Right lobe of liver (tissue), 6 donors: Measurements from ENCODE around the gene TLE6. TPM values are rescaled to one million over a fixed set of nuclear protein-coding genes. Genes with fewer than 3 reads are reported as not detected.

Experiments used
- ATAC-seq, 4 donors: fragments of 200-7000 bp; cut with Tn5 transposase; one replicate each; pipeline ENCODE4 v1.9.1; 2020; ENCODE audit warnings: mild to moderate bottlenecking in 4 of 4, moderate library complexity in 4 of 4
- DNase-seq, 3 donors: peaks; one replicate each; pipeline ENCODE4 v3.0.0-alpha.2; 2020
- H3K27ac ChIP-seq, 3 donors: fragments of 200-600 bp; one replicate each; pipeline ENCODE4 v1.8.0; 2022
- H3K27me3 ChIP-seq, 2 donors: fragments of 200-600 bp; one replicate each; pipeline ENCODE4 v1.8.0; 2022
- H3K36me3 ChIP-seq, 4 donors: fragments of 200-600 bp; sonication (generic) in 1 of 4; one replicate each; pipeline versions ENCODE4 v1.5.1 to v1.8.0; 2017 to 2022; ENCODE audit warnings: control low read depth in 1 of 4
- H3K4me1 ChIP-seq, 4 donors: fragments of 200-600 bp; sonication (generic) in 1 of 4; one replicate each; pipeline versions ENCODE4 v1.5.1 to v1.8.0; 2017 to 2022; ENCODE audit warnings: control low read depth in 1 of 4
- H3K4me3 ChIP-seq, 3 donors: fragments of 200-600 bp; one replicate each; pipeline ENCODE4 v1.8.0; 2022
- H3K9me3 ChIP-seq, 4 donors: fragments of 200-600 bp; sonication (generic) in 1 of 4; one replicate each; pipeline versions ENCODE4 v1.5.1 to v1.8.0; 2017 to 2022; ENCODE audit warnings: control low read depth in 1 of 4
- POLR2A ChIP-seq: fragments of 450-650 bp; IDR thresholded peaks from one replicate; pipeline ENCODE4 v1.6.1; 2017; ENCODE audit warnings: antibody characterized with exemption, mild to moderate bottlenecking
- WGBS: methylation state at CpG from one replicate; pipeline ENCODE4 v1.1.6; 2018; ENCODE audit warnings: low coverage, low lambda C conversion rate; ENCODE audit not compliant: insufficient coverage; ENCODE audit errors: missing lambda C conversion rate; 5-methylcytosine and 5-hydroxymethylcytosine counted together
- intact Hi-C, 2 donors: fragments of 100-400 bp; cut with DNase I; formaldehyde crosslinking; loops; one replicate each; pipeline versions ENCODE4 v1.11.2 to v1.14.1; 2022
- total RNA-seq, 6 experiments: library from RNA; depleted of rRNA in 2 of 6; stranded (reverse); fragments of >200 nt in 2 of 6; fragmentation: NEBNext Ultra II Directional in 3 of 6; extraction: Animal tissue kit (Norgen Biotek cat#: 25700) in 3 of 6; gene quantifications; one replicate each; pipeline versions ENCODE4 v1.1.0 to v1.2.4, GENCODE V29; 2016 to 2023
- TF ChIP-seq, protein P1 (sequence below), 4 donors: fragments of 200-600 bp in 3 of 4; fragments of 450-650 bp in 1 of 4; IDR thresholded peaks; one replicate each; pipeline versions ENCODE4 v1.5.1 to v1.8.0; 2016 to 2022; ENCODE audit warnings: antibody characterized with exemption in 4 of 4, mild to moderate bottlenecking in 2 of 4
- donor health status: DM: no; HTN: yes; CAD: no.
- donor health status: DM: no; HTN: no; CAD: no.
- donor health status: DM: no; HTN: no; CAD: no.
- donor health status: DM: no; HTN: yes; CAD: no.
- donor health status: DM: no; HTN: yes; CAD: no.

TLE6 gene
- total RNA-seq, 6 experiments from 2014 or later = 2.3 to 8.9 (median 4.6) TPM

GRCh38 chr19:2952953-2953481 lies 24.3 kb upstream of the TLE6 start:
- H3K4me3 ChIP-seq = peak overlapping the region; percentile 2 to 41 (median 40)
- no peaks in the 10 kb centered on the region for H3K36me3 ChIP-seq
- H3K27ac ChIP-seq = peak overlapping the region; percentile 45 to 67 (median 48)
- H3K9me3 ChIP-seq = no peaks in the 10 kb centered on the region
- TF ChIP-seq POLR2A = peak; percentile 18
- TF ChIP-seq, protein P1, sequence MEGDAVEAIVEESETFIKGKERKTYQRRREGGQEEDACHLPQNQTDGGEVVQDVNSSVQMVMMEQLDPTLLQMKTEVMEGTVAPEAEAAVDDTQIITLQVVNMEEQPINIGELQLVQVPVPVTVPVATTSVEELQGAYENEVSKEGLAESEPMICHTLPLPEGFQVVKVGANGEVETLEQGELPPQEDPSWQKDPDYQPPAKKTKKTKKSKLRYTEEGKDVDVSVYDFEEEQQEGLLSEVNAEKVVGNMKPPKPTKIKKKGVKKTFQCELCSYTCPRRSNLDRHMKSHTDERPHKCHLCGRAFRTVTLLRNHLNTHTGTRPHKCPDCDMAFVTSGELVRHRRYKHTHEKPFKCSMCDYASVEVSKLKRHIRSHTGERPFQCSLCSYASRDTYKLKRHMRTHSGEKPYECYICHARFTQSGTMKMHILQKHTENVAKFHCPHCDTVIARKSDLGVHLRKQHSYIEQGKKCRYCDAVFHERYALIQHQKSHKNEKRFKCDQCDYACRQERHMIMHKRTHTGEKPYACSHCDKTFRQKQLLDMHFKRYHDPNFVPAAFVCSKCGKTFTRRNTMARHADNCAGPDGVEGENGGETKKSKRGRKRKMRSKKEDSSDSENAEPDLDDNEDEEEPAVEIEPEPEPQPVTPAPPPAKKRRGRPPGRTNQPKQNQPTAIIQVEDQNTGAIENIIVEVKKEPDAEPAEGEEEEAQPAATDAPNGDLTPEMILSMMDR (IDR thresholded peaks at IDR 0.05) = peak in 2 of 4 donors; percentile 15 to 29
- peak; percentile 3 to 21 (median 9) for ATAC-seq
- peak in 2 of 3 donors; percentile 63 to 70 for DNase-seq
- H3K4me1 ChIP-seq = peaks cover 0 to 13% (median 7%) of the 10 kb centered on the region in 4 donors
- WGBS = 21% methylated on average over 8 of the region's 9 CpGs
- H3K27me3 ChIP-seq = no peaks in the 10 kb centered on the region
- intact Hi-C loops = loop anchor here in 1 of 2 donors (10.0 kb wide), 1 partner anchor 212 kb away; no protein-coding TSS in a partner anchor

- DNase-seq = no peak
- TF ChIP-seq, protein P1 (IDR thresholded peaks at IDR 0.05) = no peak
- TF ChIP-seq POLR2A = no peak
- H3K4me3 ChIP-seq = no peak overlapping the region
- peaks cover 0 to 4% (median 1%) of the 10 kb centered on the region in 4 donors for H3K4me1 ChIP-seq
- intact Hi-C loops = loop anchor here in 1 of 2 donors (10.0 kb wide), 1 partner anchor 208 kb away; no protein-coding TSS in a partner anchor
- H3K27ac ChIP-seq = no peak overlapping the region
- 77% methylated on average over 4 of the region's 5 CpGs for WGBS
- no peaks in the 10 kb centered on the region for H3K36me3 ChIP-seq
- H3K27me3 ChIP-seq = no peaks in the 10 kb centered on the region
- H3K9me3 ChIP-seq = no peaks in the 10 kb centered on the region
- ATAC-seq = no peak
These were observed 20.2 kb upstream of the TLE6 start for GRCh38 chr19:2957160-2957559.

DNA sequence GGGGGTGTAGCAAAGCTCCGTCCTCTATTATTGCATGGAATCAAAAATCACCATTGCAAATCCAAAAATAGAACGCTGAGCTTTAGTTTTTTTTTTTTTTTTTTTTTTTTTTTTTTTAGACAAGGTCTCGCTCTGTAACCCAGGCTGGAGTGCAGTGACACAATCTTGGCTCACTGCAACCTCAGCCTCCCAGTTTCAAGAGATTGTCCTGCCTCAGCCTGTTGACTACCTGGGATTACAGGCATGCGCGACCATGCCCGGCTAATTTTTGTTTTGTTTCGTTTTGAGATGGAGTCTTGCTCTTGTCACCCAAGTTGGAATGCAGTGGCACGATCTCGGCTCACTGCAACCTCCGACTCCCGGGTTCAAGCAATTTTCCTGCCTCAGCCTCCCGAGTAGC lies 17.2 kb upstream of the TLE6 start:
- Histone ChIP-seq H3K27me3 (no peaks in the 10 kb centered on the region), H3K4me1 (peaks cover 0 to 3% (median 0%) of the 10 kb centered on the region in 4 donors), H3K4me3 (no peak overlapping the region), H3K36me3 (no peaks in the 10 kb centered on the region), H3K9me3 (no peaks in the 10 kb centered on the region), H3K27ac (no peak overlapping the region)
- no peak for DNase-seq
- 86% methylated on average over 11 of the region's 12 CpGs for WGBS
- intact Hi-C loops = loop anchor here in 1 of 2 donors (10.0 kb wide), 1 partner anchor 145 kb away; no protein-coding TSS in a partner anchor
- no peak for TF ChIP-seq POLR2A
- TF ChIP-seq, protein P1 (IDR thresholded peaks at IDR 0.05) = no peak
- no peak for ATAC-seq

DNA sequence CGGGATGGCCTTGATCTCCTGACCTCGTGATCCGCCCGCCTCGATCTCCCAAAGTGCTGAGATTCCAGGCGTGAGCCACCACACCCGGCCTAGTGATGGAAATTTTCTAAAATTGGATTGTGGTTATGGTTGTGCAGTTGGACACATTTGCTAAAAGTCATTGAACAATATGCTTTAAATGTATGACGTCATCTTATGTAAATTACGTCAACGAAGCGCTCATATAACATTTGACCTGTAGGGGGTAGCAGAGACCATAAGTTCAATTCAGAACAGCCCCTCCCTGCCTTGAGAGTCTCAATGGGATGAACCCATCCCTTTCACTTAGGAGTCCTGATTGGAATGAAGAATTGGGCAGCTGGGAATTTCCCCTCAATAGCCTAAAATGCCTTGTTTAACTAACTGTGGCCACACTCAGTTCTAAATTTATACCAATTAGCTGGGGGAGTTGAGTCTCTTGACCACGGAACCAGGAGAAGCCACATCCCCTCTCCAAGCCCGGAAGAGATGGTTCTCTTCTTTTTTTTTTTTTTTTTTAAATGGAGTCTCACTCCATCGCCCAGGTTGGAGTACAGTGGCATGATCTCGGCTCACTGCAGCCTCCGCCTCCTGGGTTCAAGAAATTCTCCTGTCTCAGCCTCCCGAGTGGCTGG lies 15.2 kb upstream of the TLE6 start:
- no peak overlapping the region for H3K4me3 ChIP-seq
- H3K36me3 ChIP-seq = no peaks in the 10 kb centered on the region
- intact Hi-C loops = loop anchor here in 1 of 2 donors (10.0 kb wide), 1 partner anchor 143 kb away; no protein-coding TSS in a partner anchor
- no peaks in the 10 kb centered on the region for H3K4me1 ChIP-seq
- no peak for DNase-seq
- 23% methylated on average over 15 of the region's 17 CpGs for WGBS
- no peaks in the 10 kb centered on the region for H3K9me3 ChIP-seq
- no peaks in the 10 kb centered on the region for H3K27me3 ChIP-seq
- TF ChIP-seq POLR2A = no peak
- TF ChIP-seq, protein P1 (IDR thresholded peaks at IDR 0.05) = peak; percentile 73 to 94 (median 76)
- ATAC-seq = peak; percentile 72 to 93 (median 86)
- no peak overlapping the region for H3K27ac ChIP-seq
